GM13976 (cell line): ENCODE measurements around the gene NT5DC4.
"Not testable (repeated sequence)": the region's sequence is repeated elsewhere in the genome, so short reads cannot be mapped to it uniquely, and the experiment has no call there.

ENCODE experiments used
- DNase-seq: peaks from one replicate; pipeline ENCODE4 v3.0.0; 2012; ENCODE audit warnings: low spot score
- CTCF ChIP-seq: IDR thresholded peaks from 2 replicates; pipeline ENCODE4 v1.5.1; 2012; ENCODE audit warnings: borderline replicate concordance, mild to moderate bottlenecking; ENCODE audit not compliant: insufficient read depth; ENCODE audit errors: extremely low read depth, missing control alignments, control extremely low read depth
- in situ Hi-C: fragments of 300-500 bp; cut with MboI; formaldehyde crosslinking; loops from one replicate; pipeline ENCODE4 v1.12.0; 2022; ENCODE audit warnings: low sequenced_read_pairs, mixed read lengths, inconsistent platforms; ENCODE audit not compliant: unreplicated experiment

The NT5DC4 gene

DNA sequence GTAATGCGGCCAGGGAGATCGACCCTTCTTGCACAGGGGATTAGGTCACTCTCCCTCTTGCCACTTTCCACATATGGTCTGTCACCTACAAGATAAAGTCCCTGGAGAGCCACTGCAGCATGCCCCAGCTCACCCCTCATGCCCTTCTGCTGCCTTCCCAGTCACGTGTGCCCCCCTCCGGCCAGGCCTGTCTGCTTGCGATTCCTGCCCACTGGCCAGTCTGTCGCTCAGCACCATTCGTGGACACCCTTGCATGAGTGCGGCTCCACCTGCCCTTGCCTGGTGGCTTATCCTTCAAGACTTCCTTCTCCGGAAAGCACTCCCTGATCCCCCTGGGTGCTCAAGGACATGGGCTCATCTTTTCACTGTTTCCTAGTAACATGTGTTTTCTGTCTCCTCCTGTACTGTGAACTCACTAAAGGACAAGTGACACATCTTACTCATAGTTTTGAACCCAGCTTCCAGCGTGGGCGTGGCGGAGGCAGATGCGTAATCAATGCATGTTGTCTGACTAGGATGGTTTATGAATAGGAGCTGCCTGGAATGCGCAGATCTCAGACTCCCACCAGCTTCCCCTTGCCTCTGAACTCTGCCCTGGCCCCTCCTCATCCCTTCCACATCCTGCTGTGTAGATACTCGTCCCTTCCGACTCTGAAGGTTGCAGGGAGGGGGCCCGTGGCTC, 7.8 kb upstream of the NT5DC4 start:
- no peak for DNase-seq
- TF ChIP-seq CTCF: no peak
- in situ Hi-C loops: loop anchor here (25.0 kb wide), 1 partner anchor 651 kb away; the partner anchor contains the start of gene TMEM87B

DNA sequence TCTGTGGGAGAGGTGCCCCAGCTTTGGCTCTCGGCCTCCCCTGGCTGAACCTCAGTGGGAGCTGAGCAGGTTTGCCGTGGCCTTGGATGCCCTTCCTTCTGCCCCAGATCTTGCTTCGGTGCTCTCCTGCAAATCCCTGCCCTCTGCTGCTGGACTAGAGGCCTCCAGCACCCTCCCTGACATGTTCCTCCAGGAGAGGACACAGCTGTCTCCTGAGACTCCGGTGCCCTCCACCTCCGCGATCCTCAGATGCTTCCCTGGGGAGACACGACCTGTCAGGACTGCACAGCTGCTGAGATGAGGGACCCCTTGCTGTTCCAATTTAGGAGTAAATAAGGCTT, 7.3 kb upstream of the NT5DC4 start:
- DNase-seq: no peak
- in situ Hi-C loops: loop anchor here (25.0 kb wide), 1 partner anchor 651 kb away; the partner anchor contains the start of gene TMEM87B
- no peak for TF ChIP-seq CTCF

DNA sequence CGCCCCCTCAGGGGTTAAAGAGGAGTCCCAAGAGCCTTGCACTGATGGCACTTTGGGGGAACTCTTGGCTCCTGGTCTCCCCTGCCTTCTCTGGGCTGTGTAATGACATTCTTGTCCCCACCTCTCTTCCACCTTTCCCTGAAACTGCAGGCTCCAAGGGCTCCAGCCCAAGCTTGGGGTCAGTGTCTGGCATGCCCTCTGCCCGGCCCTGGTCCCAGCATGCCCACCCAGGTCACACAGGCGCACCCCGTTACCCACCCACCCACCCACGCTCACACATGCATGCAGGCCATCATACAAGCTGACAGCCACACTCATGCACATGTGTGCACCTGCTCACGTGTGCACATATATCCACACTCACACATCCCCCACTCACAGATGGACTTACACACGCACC, 6.9 kb upstream of the NT5DC4 start:
- TF ChIP-seq CTCF: no peak
- in situ Hi-C loops: loop anchor here (25.0 kb wide), 1 partner anchor 652 kb away; the partner anchor contains the start of gene TMEM87B
- DNase-seq: no peak

- DNase-seq: no peak
- TF ChIP-seq CTCF: no peak
- in situ Hi-C loops: loop anchor here (25.0 kb wide), 1 partner anchor 652 kb away; the partner anchor contains the start of gene TMEM87B
Observed at GRCh38 chr2:112714331-112714730, 6.5 kb upstream of the NT5DC4 start.

DNA sequence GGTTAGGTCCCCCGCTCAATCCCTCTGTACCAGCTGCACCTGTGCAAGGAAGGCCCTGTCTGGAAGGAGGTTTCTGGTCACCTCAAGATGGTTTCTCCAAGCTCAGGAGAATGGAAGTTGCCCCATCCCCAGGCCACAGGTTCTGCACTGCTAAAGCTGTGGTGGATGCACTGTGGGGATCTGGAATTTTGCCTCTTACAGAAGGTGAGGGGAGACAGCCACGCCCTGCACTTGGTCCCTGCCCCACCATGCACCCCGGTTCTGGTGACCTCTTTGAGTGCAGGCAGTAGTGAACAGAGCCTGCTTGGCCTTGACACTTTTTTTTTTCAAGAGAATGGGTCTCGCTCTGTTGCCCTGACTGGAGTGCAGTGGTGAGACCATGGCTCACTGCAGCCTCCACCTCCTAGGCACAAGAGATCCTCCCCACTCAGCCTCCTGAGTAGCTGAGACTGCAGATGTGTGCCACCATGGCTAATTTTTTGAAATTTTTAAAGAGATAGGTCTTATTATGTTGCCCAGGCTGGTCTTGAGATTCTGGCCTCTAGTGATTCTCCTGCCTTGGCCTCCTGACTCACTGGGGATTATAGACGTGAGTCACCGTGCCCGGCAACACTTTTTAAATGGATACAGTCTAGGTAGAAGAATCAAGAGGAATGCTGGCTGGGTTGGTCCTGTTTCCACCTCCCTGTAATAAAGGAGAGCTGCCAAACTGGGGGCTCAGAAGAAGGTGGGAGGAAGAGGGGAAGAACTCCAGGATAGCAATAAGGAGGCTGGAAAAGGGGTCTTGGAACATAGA, 5.8 kb upstream of the NT5DC4 start:
- no peak for TF ChIP-seq CTCF
- DNase-seq: no peak
- in situ Hi-C loops: loop anchor here (25.0 kb wide), 1 partner anchor 653 kb away; the partner anchor contains the start of gene TMEM87B

DNA sequence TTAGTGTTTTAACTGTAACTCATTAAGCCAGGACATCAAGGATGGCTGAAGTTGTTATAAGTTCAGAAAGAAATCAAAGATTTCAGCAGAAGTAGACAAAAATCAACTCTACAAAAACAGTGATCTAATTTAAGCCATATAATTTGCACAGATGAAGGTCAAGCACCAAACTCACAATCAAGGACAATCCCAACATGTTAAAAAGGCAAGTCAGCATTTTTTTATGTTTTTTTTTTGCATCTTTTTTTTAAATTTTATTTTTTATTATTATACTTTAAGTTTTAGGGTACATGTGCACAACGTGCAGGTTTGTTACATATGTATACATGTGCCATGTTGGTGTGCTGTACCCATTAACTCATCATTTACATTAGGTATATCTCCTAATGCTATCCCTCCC, 4.7 kb upstream of the NT5DC4 start:
- in situ Hi-C loops: loop anchor here (25.0 kb wide), 1 partner anchor 654 kb away; the partner anchor contains the start of gene TMEM87B

DNA sequence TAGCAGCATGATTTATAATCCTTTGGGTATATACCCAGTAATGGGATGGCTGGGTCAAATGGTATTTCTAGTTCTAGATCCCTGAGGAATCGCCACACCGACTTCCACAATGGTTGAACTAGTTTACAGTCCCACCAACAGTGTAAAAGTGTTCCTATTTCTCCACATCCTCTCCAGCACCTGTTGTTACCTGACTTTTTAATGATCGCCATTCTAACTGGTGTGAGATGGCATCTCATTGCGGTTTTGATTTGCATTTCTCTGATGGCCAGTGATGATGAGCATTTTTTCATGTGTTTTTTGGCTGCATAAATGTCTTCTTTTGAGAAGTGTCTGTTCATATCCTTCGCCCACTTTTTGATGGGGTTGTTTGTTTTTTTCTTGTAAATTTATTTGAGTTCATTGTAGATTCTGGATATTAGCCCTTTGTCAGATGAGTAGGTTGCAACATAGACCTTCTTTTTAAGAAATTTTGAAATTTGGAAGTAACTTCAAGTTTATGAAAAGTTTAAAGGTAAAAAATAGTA, 3.9 kb upstream of the NT5DC4 start:
- in situ Hi-C loops: loop anchor here (25.0 kb wide), 1 partner anchor 655 kb away; the partner anchor contains the start of gene TMEM87B
- DNase-seq: not testable (repeated sequence)

More for the DNA sequence above, 4.7 kb upstream of the NT5DC4 start:
- DNase-seq: not testable (repeated sequence)
